Measurements from ENCODE around the gene SLC1A3. TPM values are rescaled to one million over a fixed set of nuclear protein-coding genes. Genes with fewer than 3 reads are reported as not detected.

SLC1A3 gene
- total and polyA plus RNA-seq, 2 donors (not counting 1 experiment from before 2014, with no cell fraction given) = 0.37 TPM; not detected in 1

DNA sequence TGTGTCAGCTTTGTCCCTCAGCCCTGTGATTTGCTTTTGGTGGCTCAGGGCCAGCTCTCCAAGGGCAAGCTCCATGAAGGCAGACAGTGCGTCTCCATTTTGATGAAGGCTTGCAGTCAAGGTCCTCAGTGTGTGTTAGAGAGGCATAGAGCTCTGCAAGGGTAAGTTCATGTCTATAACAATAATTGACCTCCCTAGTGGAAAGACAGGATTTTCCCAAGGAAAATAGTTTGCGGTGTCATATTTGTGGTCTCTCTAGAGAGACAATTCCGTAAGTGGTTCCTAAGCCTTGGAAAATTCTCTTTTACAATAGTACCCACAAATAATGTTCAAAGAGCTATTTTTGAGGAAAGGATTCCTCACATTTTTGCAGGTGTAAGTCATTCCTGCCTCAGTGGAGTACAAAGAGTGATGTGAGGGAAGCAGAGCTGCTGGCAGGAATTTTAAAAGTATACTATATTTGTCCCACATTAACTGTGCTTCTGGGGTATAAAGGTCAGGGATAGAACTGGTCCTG, 40.2 kb downstream of the SLC1A3 start:
- no peaks in the 10 kb centered on the region for H3K9me3 ChIP-seq (ENCODE audit: control extremely low read depth in 1 of 3, control insufficient read depth in 2 of 3, insufficient read depth in 1 of 3, low read length in 2 of 3)
- intact Hi-C loops (cut with micrococcal nuclease) = no loop called here
- H3K9ac ChIP-seq (ENCODE audit: low read length) = no peak overlapping the region
- H3K79me2 ChIP-seq (ENCODE audit: control insufficient read depth, insufficient read depth, low read length) = no peaks in the 10 kb centered on the region
- H3K27me3 Mint-ChIP-seq = peaks cover 25% of the 10 kb centered on the region
- peaks cover 0 to 3% (median 0%) of the 10 kb centered on the region in 4 experiments for H3K27me3 ChIP-seq (replicated peaks in 1 of 4; ENCODE audit: control extremely low read depth in 1 of 4, control insufficient read depth in 3 of 4, insufficient read depth in 4 of 4, low read length in 3 of 4)
- no peaks in the 10 kb centered on the region for H3K4me1 Mint-ChIP-seq
- no peak for DNase-seq
- POLR2A ChIA-PET = no interaction called here
- no peak for TF ChIP-seq EZH2 (IDR thresholded peaks at IDR 0.05; ENCODE audit: borderline replicate concordance, insufficient read depth, low read depth, low read length, poor library complexity, severe bottlenecking)
- TF ChIP-seq, protein P1, sequence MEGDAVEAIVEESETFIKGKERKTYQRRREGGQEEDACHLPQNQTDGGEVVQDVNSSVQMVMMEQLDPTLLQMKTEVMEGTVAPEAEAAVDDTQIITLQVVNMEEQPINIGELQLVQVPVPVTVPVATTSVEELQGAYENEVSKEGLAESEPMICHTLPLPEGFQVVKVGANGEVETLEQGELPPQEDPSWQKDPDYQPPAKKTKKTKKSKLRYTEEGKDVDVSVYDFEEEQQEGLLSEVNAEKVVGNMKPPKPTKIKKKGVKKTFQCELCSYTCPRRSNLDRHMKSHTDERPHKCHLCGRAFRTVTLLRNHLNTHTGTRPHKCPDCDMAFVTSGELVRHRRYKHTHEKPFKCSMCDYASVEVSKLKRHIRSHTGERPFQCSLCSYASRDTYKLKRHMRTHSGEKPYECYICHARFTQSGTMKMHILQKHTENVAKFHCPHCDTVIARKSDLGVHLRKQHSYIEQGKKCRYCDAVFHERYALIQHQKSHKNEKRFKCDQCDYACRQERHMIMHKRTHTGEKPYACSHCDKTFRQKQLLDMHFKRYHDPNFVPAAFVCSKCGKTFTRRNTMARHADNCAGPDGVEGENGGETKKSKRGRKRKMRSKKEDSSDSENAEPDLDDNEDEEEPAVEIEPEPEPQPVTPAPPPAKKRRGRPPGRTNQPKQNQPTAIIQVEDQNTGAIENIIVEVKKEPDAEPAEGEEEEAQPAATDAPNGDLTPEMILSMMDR (IDR thresholded peaks at IDR 0.05) = no peak
- H3K4me3 Mint-ChIP-seq = no peak overlapping the region
- ATAC-seq (ENCODE audit: low read depth) = no peak
- no peak overlapping the region for H3K27ac ChIP-seq (ENCODE audit: low read length in 2 of 2)
- H3K4me2 ChIP-seq (replicated peaks; ENCODE audit: low read depth, low read length, poor library complexity, severe bottlenecking) = no peak overlapping the region
- CTCF ChIA-PET = no interaction called here
- no peak overlapping the region for H2AFZ ChIP-seq (ENCODE audit: insufficient read depth, low read depth, low read length, poor library complexity, severe bottlenecking)
- H3K36me3 ChIP-seq (replicated peaks in 1 of 2; ENCODE audit: control extremely low read depth in 1 of 2, control insufficient read depth in 1 of 2, extremely low read depth in 1 of 2, insufficient read depth in 2 of 2, low read length in 1 of 2) = no peaks in the 10 kb centered on the region
- no peaks in the 10 kb centered on the region for H3K9me3 Mint-ChIP-seq (ENCODE audit: insufficient read depth)
- no CpG with 5 or more reads among the region's 3 CpGs for WGBS (ENCODE audit: insufficient coverage)
- H3K4me3 ChIP-seq (ENCODE audit: control extremely low read depth in 1 of 5, extremely low read depth in 1 of 5, insufficient read depth in 1 of 5, low read depth in 2 of 5, low read length in 4 of 5) = no peak overlapping the region
- H4K20me1 ChIP-seq (ENCODE audit: control insufficient read depth, insufficient read depth, low read length, poor library complexity, severe bottlenecking) = no peaks in the 10 kb centered on the region
- H3K4me1 ChIP-seq (ENCODE audit: control insufficient read depth in 2 of 2, insufficient read depth in 2 of 2, low read length in 2 of 2) = no peaks in the 10 kb centered on the region
- no peak overlapping the region for H3K27ac Mint-ChIP-seq

DNA sequence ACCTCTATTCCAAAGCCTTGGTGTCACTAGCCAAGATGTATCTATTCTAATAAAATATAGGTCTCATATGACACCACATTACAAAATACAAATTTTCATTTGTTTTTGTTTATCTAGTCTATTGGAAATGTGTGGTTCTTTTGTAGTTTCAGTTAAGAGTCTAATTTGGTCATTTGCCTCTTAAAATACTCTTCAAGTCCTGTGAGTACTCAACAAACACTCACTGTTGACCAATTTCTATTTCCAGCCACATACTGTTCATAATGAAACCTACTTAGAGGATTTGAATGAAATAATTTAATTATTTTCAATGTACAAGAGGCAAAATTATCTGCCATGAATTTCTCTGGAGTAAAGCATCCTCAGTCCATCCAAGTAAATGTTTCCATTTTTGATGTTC, 40.6 kb downstream of the SLC1A3 start:
- Histone ChIP-seq H3K4me1 (ENCODE audit: control insufficient read depth in 2 of 2, insufficient read depth in 2 of 2, low read length in 2 of 2) (no peaks in the 10 kb centered on the region), H3K27ac (ENCODE audit: low read length in 2 of 2) (no peak overlapping the region), H2AFZ (ENCODE audit: insufficient read depth, low read depth, low read length, poor library complexity, severe bottlenecking) (no peak overlapping the region), H3K27me3 (replicated peaks in 1 of 4; ENCODE audit: control extremely low read depth in 1 of 4, control insufficient read depth in 3 of 4, insufficient read depth in 4 of 4, low read length in 3 of 4) (peaks cover 0 to 3% (median 0%) of the 10 kb centered on the region in 4 experiments), H3K9ac (ENCODE audit: low read length) (no peak overlapping the region), H4K20me1 (ENCODE audit: control insufficient read depth, insufficient read depth, low read length, poor library complexity, severe bottlenecking) (no peaks in the 10 kb centered on the region), H3K4me3 (ENCODE audit: control extremely low read depth in 1 of 5, extremely low read depth in 1 of 5, insufficient read depth in 1 of 5, low read depth in 2 of 5, low read length in 4 of 5) (no peak overlapping the region), H3K9me3 (ENCODE audit: control extremely low read depth in 1 of 3, control insufficient read depth in 2 of 3, insufficient read depth in 1 of 3, low read length in 2 of 3) (no peaks in the 10 kb centered on the region), H3K4me2 (replicated peaks; ENCODE audit: low read depth, low read length, poor library complexity, severe bottlenecking) (no peak overlapping the region), H3K36me3 (replicated peaks in 1 of 2; ENCODE audit: control extremely low read depth in 1 of 2, control insufficient read depth in 1 of 2, extremely low read depth in 1 of 2, insufficient read depth in 2 of 2, low read length in 1 of 2) (no peaks in the 10 kb centered on the region), H3K79me2 (ENCODE audit: control insufficient read depth, insufficient read depth, low read length) (no peaks in the 10 kb centered on the region)
- DNase-seq = no peak
- peaks cover 28% of the 10 kb centered on the region for H3K27me3 Mint-ChIP-seq
- intact Hi-C loops (cut with micrococcal nuclease) = no loop called here
- no peaks in the 10 kb centered on the region for H3K4me1 Mint-ChIP-seq
- no peaks in the 10 kb centered on the region for H3K9me3 Mint-ChIP-seq (ENCODE audit: insufficient read depth)
- no peak for ATAC-seq (ENCODE audit: low read depth)
- ChIA-PET POLR2A (no interaction called here), CTCF (no interaction called here)
- no peak overlapping the region for H3K4me3 Mint-ChIP-seq
- H3K27ac Mint-ChIP-seq = no peak overlapping the region
- TF ChIP-seq, protein P1 (IDR thresholded peaks at IDR 0.05) = no peak
- TF ChIP-seq EZH2 (IDR thresholded peaks at IDR 0.05; ENCODE audit: borderline replicate concordance, insufficient read depth, low read depth, low read length, poor library complexity, severe bottlenecking) = no peak

Measured in B cell (primary cell).